GM12874 (cell line): ENCODE data around the gene ZNF91.

Experiments used
- TF ChIP-seq, protein P1 (sequence below): IDR thresholded peaks from 2 replicates; pipeline ENCODE4 v1.5.1; 2011; ENCODE audit warnings: low read depth, mild to moderate bottlenecking, control low read depth, low read length, moderate library complexity; ENCODE audit not compliant: insufficient read depth

Gene ZNF91

DNA sequence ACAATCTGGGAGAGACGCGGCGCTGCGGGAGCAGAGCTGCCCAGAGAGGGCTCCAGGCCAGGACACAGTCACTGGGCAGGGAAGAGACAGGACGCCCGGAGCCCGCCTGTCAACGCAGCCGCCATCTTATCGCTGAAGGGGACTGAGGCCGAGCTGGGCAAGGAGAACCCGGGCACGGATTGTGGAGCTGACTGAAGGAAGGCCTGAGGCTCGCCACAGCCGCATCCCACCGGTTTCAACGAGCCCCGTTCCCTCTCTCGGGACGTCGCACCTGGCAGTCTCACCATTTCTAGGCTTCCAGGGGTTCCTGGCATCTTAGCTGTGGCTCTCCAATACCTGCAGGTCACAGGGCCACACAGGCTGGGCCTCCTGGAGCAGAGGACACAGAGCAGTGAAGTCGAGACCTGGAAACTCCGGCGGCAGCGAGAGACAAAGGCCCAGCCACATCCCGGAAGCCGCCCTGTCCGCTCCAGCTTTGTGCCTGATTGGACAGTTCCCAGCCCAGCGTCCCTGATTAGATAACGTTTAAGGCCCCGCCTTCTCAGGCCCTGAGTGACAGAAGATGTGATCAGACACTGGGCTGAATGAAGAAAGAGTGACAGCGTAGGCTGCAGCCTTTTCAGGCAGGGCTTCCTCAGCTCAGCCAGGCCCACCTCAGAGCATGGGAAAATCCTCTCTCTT is at the start of gene ZNF91:
ZNF91 (minus strand) TSS at position 431 of the 681 bp plus-strand sequence; CDS start at position 314, 117 bp downstream.
- TF ChIP-seq, protein P1, sequence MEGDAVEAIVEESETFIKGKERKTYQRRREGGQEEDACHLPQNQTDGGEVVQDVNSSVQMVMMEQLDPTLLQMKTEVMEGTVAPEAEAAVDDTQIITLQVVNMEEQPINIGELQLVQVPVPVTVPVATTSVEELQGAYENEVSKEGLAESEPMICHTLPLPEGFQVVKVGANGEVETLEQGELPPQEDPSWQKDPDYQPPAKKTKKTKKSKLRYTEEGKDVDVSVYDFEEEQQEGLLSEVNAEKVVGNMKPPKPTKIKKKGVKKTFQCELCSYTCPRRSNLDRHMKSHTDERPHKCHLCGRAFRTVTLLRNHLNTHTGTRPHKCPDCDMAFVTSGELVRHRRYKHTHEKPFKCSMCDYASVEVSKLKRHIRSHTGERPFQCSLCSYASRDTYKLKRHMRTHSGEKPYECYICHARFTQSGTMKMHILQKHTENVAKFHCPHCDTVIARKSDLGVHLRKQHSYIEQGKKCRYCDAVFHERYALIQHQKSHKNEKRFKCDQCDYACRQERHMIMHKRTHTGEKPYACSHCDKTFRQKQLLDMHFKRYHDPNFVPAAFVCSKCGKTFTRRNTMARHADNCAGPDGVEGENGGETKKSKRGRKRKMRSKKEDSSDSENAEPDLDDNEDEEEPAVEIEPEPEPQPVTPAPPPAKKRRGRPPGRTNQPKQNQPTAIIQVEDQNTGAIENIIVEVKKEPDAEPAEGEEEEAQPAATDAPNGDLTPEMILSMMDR = no peak

DNA sequence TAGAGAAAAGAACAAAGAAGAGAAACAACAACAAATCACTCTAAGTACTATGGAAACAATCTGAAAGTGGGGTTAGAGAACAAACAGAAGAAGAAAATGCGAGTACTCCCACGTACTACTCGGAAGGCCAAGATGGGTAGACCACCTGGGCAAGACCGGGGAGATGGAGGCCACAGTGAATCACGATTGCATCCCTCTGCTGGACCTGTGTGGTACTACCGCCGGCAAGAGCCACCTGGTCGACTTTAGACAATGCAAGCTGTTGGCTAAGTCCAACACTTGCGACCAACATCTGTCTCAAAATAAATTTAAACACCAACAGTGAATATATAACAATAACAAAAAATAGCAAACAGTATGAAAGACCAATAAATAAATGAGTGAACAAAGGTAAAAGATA is 45.5 kb upstream of the ZNF91 start:
- TF ChIP-seq, protein P1 = peak; percentile 38; the same call in 1 of the 2 replicates

DNA sequence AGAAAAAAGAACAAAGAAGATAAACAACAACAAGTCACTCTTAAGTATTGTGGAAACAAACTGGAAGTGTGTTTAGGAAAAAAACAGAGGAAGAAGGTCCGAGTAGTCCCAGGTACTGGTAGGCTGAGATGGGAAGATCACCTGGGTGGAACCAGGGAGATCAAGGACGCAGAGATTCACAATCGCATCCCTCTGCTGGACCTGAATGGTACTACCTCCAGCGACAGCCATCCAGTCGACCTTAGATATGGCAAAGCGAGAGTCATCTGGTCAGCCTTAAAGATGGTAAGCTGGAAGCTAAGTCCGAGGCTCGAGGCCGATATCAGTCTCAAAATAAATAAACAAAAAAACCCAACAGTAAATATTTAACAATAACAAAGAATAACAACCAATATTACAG is 44.9 kb upstream of the ZNF91 start:
- TF ChIP-seq, protein P1 = peak; percentile 25; the same call in 1 of the 2 replicates

DNA sequence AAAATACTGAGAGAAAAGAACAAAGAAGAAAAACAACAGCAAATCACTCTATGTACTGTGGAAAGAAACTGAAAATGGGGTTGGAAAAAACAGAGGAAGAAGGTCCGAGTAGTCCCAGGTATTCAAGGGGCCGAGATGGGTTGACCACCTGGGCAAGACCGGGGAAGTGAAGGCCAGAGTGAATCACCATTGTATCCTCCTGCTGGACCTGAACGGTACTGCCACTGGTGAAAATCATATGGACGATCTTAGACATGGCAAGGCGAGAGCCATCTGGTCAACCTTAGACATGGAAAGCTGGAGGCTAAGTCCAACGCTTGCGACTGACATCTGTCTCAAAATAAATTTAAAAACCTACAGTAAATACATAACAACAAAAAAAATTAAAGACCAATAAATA is 44.4 kb upstream of the ZNF91 start:
- TF ChIP-seq, protein P1 = peak; percentile 22; the same call in 1 of the 2 replicates

DNA sequence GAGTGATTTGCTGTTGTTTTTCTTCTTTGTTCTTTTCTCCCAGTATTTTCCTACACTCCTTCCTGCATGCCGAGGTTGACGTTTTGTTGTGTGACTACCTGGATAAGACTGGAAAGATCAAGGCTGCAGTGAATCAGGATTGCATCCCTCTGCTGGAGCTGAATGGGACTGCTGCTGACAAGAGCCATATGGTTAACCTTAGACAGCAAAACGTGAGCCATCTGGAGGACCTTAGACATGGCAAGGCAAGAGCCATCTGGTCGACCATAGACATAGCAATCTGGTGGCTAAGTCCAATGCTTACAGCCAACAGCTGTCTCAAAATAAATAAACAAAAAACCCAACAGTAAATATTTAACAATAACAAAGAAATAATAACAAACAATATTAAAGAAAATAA is 42.6 kb upstream of the ZNF91 start:
- TF ChIP-seq, protein P1 = no peak

DNA sequence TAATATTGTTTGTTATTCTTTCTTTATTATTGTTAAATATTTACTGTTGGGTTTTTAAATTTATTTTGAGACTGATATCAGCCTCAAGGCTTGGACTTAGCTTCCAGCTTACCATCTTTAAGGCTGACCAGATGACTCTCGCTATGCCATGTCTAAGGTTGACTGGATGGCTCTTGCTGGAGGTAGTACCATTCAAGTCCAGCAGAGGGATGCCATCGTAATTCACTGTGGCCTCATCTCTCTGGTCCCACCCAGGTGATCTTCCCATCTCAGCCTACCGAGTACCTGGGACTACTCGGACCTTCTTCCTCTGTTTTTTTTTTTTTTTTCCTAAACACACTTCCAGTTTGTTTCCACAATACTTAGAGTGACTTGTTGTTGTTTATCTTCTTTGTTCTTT is 41.7 kb upstream of the ZNF91 start:
- TF ChIP-seq, protein P1 = no peak

DNA sequence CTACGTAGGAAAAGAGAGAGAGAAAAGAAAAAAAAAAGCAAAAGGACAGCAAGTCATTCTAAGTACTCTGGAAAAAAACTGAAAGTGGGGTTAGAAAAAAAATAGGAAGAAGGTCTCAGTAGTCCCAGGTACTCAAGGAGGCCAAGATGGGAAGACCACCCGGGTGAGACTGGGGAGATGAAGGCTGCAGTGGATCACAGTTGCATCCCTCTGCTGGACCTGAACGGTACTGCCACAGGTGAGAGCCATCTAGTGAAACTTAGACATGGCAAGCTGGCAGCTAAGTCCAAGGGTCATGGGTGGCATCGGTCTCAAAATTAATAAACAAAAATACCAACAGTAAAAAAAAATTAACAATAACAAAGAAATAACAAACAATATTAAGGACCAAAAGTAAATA is 41.0 kb upstream of the ZNF91 start:
- TF ChIP-seq, protein P1 = peak; percentile 26; the same call in 1 of the 2 replicates
